SK-N-SH treated with all-trans-retinoic acid at 6 μM for 48 hours (cell line): Measurements from ENCODE around the gene SNAPC1.

Experiments used
- ATAC-seq: fragments of 200-7000 bp; cut with Tn5 transposase; 3 replicates; pipeline ENCODE4 v1.9.1; 2020; ENCODE audit warnings: mild to moderate bottlenecking, moderate library complexity
- ARNTL ChIP-seq: fragments of 450-650 bp; formaldehyde crosslinking; IDR thresholded peaks from 2 replicates; pipeline ENCODE4 v1.5.0; 2020; ENCODE audit warnings: low read depth, mild to moderate bottlenecking, moderate library complexity, borderline replicate concordance
- CSDC2 ChIP-seq: fragments of 250-450 bp; sonication (Bioruptor Pico); IDR thresholded peaks from 2 replicates; pipeline ENCODE4 v1.5.0; 2020; ENCODE audit warnings: mild to moderate bottlenecking, moderate library complexity
- GLIS3 ChIP-seq: fragments of 250-450 bp; sonication (Bioruptor Pico); IDR thresholded peaks from 2 replicates; pipeline ENCODE4 v1.5.0; 2020; ENCODE audit warnings: mild to moderate bottlenecking, moderate library complexity
- ISL1 ChIP-seq: fragments of 250-450 bp; sonication (Bioruptor Pico); IDR thresholded peaks from 2 replicates; pipeline ENCODE4 v2.1.2; 2022; ENCODE audit warnings: mild to moderate bottlenecking, moderate library complexity
- OSR1 ChIP-seq: fragments of 250-450 bp; sonication (Bioruptor Pico); IDR thresholded peaks from 2 replicates; pipeline ENCODE4 v1.8.0; 2022; ENCODE audit warnings: moderate library complexity, mild to moderate bottlenecking, inconsistent platforms
- PPARA ChIP-seq: fragments of 250-450 bp; sonication (Bioruptor Pico); IDR thresholded peaks from 2 replicates; pipeline ENCODE4 v1.5.0; 2020; ENCODE audit warnings: mild to moderate bottlenecking, borderline replicate concordance
- SNAI2 ChIP-seq: fragments of 250-450 bp; sonication (Bioruptor Pico); IDR thresholded peaks from 2 replicates; pipeline ENCODE4 v1.5.0; 2020; ENCODE audit warnings: mild to moderate bottlenecking, moderate library complexity
- TCF4 ChIP-seq: fragments of 250-450 bp; sonication (Bioruptor Pico); IDR thresholded peaks from 2 replicates; pipeline ENCODE4 v1.8.0; 2021; ENCODE audit warnings: mild to moderate bottlenecking, moderate library complexity, borderline replicate concordance
- TOX ChIP-seq: fragments of 250-450 bp; sonication (Bioruptor Pico); IDR thresholded peaks from 2 replicates; pipeline ENCODE4 v1.8.0; 2021; ENCODE audit warnings: mild to moderate bottlenecking, moderate library complexity, borderline replicate concordance
- ZC3H10 ChIP-seq: fragments of 250-450 bp; sonication (Bioruptor Pico); IDR thresholded peaks from 2 replicates; pipeline ENCODE4 v1.5.1; 2021; ENCODE audit warnings: mild to moderate bottlenecking, moderate library complexity
- ZFP30 ChIP-seq: fragments of 450-650 bp; formaldehyde crosslinking; IDR thresholded peaks from 2 replicates; pipeline ENCODE4 v1.5.0; 2022; ENCODE audit warnings: mild to moderate bottlenecking, moderate library complexity
- ZNF565 ChIP-seq: fragments of 450-650 bp; formaldehyde crosslinking; conservative IDR thresholded peaks from 2 replicates; pipeline ENCODE4 v1.5.0; 2020; ENCODE audit warnings: low read depth, mild to moderate bottlenecking, moderate library complexity
- ZNF70 ChIP-seq: fragments of 450-650 bp; formaldehyde crosslinking; IDR thresholded peaks from 2 replicates; pipeline ENCODE4 v1.5.0; 2020; ENCODE audit warnings: mild to moderate bottlenecking, moderate library complexity
- ZNF8 ChIP-seq: fragments of 450-650 bp; formaldehyde crosslinking; IDR thresholded peaks from 2 replicates; pipeline ENCODE4 v1.5.0; 2020; ENCODE audit warnings: mild to moderate bottlenecking, moderate library complexity
- TF ChIP-seq, protein P1 (sequence below): fragments of 250-450 bp; sonication (Bioruptor Pico); IDR thresholded peaks from 2 replicates; pipeline ENCODE4 v1.5.1; 2020; ENCODE audit warnings: low read depth, mild to moderate bottlenecking, moderate library complexity
- TF ChIP-seq, protein P2 (sequence below): fragments of 250-450 bp; sonication (Bioruptor Pico); IDR thresholded peaks from 2 replicates; pipeline ENCODE4 v1.5.0; 2020; ENCODE audit warnings: mild to moderate bottlenecking, moderate library complexity
- TF ChIP-seq, protein P3 (sequence below): fragments of 250-450 bp; sonication (Bioruptor Pico); IDR thresholded peaks from 2 replicates; pipeline ENCODE4 v1.5.1; 2021; ENCODE audit warnings: mild to moderate bottlenecking, moderate library complexity
- TF ChIP-seq, protein P4 (sequence below): fragments of 250-450 bp; sonication (Bioruptor Pico); IDR thresholded peaks from 2 replicates; pipeline ENCODE4 v1.8.0; 2020; ENCODE audit warnings: mild to moderate bottlenecking, moderate library complexity, borderline replicate concordance

Gene SNAPC1

GRCh38 chr14:61836184-61836583 is 74.0 kb downstream of the SNAPC1 start:
- no peak for ATAC-seq

DNA sequence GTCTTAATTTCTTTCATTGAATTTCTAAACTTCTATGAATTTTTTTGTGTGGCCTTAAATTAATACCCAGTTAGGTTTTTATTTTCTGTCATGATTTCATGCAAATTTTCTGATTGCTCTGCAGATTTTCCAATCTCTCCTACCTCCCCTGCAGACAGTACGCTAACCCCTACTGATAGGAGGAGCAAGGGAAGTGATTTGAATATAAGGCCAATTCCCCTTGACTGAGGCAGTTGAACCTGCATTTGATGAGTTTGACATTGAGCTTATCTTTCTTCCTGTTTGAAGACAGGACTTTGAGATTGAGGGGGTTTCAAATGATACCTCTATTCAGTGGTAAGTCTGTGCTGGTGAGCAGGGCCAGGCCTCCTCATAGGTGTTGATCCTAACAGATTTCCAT is 74.6 kb downstream of the SNAPC1 start:
- ATAC-seq, result no peak
- no peak for TF ChIP-seq ARNTL (CRISPR knock-in tag)
- TF ChIP-seq GLIS3, result no peak
- TF ChIP-seq, protein P1, sequence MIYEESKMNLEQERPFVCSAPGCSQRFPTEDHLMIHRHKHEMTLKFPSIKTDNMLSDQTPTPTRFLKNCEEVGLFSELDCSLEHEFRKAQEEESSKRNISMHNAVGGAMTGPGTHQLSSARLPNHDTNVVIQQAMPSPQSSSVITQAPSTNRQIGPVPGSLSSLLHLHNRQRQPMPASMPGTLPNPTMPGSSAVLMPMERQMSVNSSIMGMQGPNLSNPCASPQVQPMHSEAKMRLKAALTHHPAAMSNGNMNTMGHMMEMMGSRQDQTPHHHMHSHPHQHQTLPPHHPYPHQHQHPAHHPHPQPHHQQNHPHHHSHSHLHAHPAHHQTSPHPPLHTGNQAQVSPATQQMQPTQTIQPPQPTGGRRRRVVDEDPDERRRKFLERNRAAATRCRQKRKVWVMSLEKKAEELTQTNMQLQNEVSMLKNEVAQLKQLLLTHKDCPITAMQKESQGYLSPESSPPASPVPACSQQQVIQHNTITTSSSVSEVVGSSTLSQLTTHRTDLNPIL (CRISPR knock-in tag), result no peak
- no peak for TF ChIP-seq PPARA (CRISPR knock-in tag)
- TF ChIP-seq ISL1 (CRISPR knock-in tag), result no peak
- TF ChIP-seq, protein P2, sequence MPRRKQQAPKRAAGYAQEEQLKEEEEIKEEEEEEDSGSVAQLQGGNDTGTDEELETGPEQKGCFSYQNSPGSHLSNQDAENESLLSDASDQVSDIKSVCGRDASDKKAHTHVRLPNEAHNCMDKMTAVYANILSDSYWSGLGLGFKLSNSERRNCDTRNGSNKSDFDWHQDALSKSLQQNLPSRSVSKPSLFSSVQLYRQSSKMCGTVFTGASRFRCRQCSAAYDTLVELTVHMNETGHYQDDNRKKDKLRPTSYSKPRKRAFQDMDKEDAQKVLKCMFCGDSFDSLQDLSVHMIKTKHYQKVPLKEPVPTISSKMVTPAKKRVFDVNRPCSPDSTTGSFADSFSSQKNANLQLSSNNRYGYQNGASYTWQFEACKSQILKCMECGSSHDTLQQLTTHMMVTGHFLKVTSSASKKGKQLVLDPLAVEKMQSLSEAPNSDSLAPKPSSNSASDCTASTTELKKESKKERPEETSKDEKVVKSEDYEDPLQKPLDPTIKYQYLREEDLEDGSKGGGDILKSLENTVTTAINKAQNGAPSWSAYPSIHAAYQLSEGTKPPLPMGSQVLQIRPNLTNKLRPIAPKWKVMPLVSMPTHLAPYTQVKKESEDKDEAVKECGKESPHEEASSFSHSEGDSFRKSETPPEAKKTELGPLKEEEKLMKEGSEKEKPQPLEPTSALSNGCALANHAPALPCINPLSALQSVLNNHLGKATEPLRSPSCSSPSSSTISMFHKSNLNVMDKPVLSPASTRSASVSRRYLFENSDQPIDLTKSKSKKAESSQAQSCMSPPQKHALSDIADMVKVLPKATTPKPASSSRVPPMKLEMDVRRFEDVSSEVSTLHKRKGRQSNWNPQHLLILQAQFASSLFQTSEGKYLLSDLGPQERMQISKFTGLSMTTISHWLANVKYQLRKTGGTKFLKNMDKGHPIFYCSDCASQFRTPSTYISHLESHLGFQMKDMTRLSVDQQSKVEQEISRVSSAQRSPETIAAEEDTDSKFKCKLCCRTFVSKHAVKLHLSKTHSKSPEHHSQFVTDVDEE, result no peak
- no peak for TF ChIP-seq ZC3H10 (CRISPR knock-in tag)
- no peak for TF ChIP-seq ZNF70 (CRISPR knock-in tag)
- no peak for TF ChIP-seq ZNF8
- TF ChIP-seq, protein P3, sequence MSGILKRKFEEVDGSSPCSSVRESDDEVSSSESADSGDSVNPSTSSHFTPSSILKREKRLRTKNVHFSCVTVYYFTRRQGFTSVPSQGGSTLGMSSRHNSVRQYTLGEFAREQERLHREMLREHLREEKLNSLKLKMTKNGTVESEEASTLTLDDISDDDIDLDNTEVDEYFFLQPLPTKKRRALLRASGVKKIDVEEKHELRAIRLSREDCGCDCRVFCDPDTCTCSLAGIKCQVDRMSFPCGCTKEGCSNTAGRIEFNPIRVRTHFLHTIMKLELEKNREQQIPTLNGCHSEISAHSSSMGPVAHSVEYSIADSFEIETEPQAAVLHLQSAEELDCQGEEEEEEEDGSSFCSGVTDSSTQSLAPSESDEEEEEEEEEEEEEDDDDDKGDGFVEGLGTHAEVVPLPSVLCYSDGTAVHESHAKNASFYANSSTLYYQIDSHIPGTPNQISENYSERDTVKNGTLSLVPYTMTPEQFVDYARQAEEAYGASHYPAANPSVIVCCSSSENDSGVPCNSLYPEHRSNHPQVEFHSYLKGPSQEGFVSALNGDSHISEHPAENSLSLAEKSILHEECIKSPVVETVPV (CRISPR knock-in tag), result no peak
- TF ChIP-seq TOX (CRISPR knock-in tag), result no peak
- TF ChIP-seq ZNF565 (CRISPR knock-in tag), result no peak
- TF ChIP-seq CSDC2 (CRISPR knock-in tag), result no peak

More at GRCh38 chr14:61836184-61836583, 74.0 kb downstream of the SNAPC1 start:
- TF ChIP-seq GLIS3, result no peak
- TF ChIP-seq, protein P1 (CRISPR knock-in tag), result no peak
- TF ChIP-seq, protein P4, sequence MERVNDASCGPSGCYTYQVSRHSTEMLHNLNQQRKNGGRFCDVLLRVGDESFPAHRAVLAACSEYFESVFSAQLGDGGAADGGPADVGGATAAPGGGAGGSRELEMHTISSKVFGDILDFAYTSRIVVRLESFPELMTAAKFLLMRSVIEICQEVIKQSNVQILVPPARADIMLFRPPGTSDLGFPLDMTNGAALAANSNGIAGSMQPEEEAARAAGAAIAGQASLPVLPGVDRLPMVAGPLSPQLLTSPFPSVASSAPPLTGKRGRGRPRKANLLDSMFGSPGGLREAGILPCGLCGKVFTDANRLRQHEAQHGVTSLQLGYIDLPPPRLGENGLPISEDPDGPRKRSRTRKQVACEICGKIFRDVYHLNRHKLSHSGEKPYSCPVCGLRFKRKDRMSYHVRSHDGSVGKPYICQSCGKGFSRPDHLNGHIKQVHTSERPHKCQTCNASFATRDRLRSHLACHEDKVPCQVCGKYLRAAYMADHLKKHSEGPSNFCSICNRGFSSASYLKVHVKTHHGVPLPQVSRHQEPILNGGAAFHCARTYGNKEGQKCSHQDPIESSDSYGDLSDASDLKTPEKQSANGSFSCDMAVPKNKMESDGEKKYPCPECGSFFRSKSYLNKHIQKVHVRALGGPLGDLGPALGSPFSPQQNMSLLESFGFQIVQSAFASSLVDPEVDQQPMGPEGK (CRISPR knock-in tag), result no peak
- no peak for TF ChIP-seq OSR1 (CRISPR knock-in tag)
- TF ChIP-seq, protein P2, result no peak
- TF ChIP-seq TCF4 (CRISPR knock-in tag), result no peak
- TF ChIP-seq ZFP30, result no peak
- TF ChIP-seq SNAI2 (CRISPR knock-in tag), result no peak
- TF ChIP-seq PPARA (CRISPR knock-in tag), result no peak
- TF ChIP-seq ZNF70 (CRISPR knock-in tag), result no peak
- no peak for TF ChIP-seq ZC3H10 (CRISPR knock-in tag)
- TF ChIP-seq, all 23 proteins: peak for 0
